K562 (cell line): ENCODE results near the gene CD300H. TPM values are rescaled to one million over a fixed set of nuclear protein-coding genes. Genes with fewer than 3 reads are reported as not detected.

ENCODE experiments used
- ATAC-seq: fragments of 200-7000 bp; cut with Tn5 transposase; 3 replicates; pipeline ENCODE4 v1.9.1; 2020; ENCODE audit warnings: moderate library complexity
- BruUV-seq: library from RNA; stranded (reverse); fragments of 400-500 nt; replicated peaks from 2 replicates; lab custom pipeline; 2021; lab: Mats Ljungman, UMichigan
- CTCF ChIA-PET: fragments of 300-600 bp; formaldehyde crosslinking; extraction: SDS; loops from one replicate; lab custom pipeline; 2021; ENCODE audit warnings: low intra/inter-chr PET ratio; lab: Yijun Ruan, JAX
- POLR2A ChIA-PET: fragments of 300-600, 350-650 bp; sonication (Branson Sonifier 250); formaldehyde crosslinking; extraction: SDS; loops from one replicate; lab custom pipeline; 2021; ENCODE audit warnings: antibody characterized with exemption, inconsistent platforms; lab: Yijun Ruan, JAX
- DNase-seq, 4 experiments: peaks; one replicate each; pipeline versions ENCODE4 v3.0.0 to v3.0.0-alpha.2; 2011 to 2018; ENCODE audit warnings: low spot score in 3 of 4, mixed read lengths in 3 of 4; ENCODE audit errors: extremely low read depth in 1 of 4
- FAIRE-seq: peaks from 2 replicates; lab custom pipeline; 2011; peaks lifted over from hg19 to GRCh38; lab: Jason Lieb, UNC
- H2AFZ ChIP-seq: 2 replicates; pipeline ENCODE4 v1.6.0; 2011; ENCODE audit warnings: low read depth, low read length, control low read depth, inconsistent platforms
- H3K27ac ChIP-seq: fragments of 200-600 bp; 3 replicates; pipeline ENCODE4 v1.8.0; 2011; ENCODE audit warnings: low read depth, mild to moderate bottlenecking, control low read depth, inconsistent platforms, low read length, moderate library complexity, mixed read lengths; ENCODE audit errors: extremely low read depth
- H3K27me3 ChIP-seq, 2 experiments: fragments of 300-600 bp in 1 of 2; 2 replicates in 1 of 2; 3 replicates in 1 of 2; pipeline versions ENCODE4 v1.6.0 to v1.8.0; 2011; ENCODE audit warnings: inconsistent platforms in 2 of 2, low read length in 2 of 2, mild to moderate bottlenecking in 1 of 2, mixed read lengths in 1 of 2, moderate library complexity in 1 of 2; ENCODE audit not compliant: control insufficient read depth in 2 of 2, insufficient read depth in 2 of 2
- H3K36me3 ChIP-seq: fragments of 300-600 bp; 3 replicates; pipeline ENCODE4 v1.8.0; 2011; ENCODE audit warnings: mild to moderate bottlenecking, low read length, inconsistent platforms; ENCODE audit not compliant: control insufficient read depth, insufficient read depth
- H3K4me1 ChIP-seq, 2 experiments: fragments of 200-600 bp in 1 of 2; replicated peaks in 1 of 2; 2 replicates in 1 of 2; 3 replicates in 1 of 2; pipeline versions ENCODE4 v1.5.1 to v1.8.0; 2011; ENCODE audit warnings: inconsistent platforms in 2 of 2, low read length in 2 of 2, mild to moderate bottlenecking in 1 of 2, mixed read lengths in 1 of 2, moderate library complexity in 1 of 2; ENCODE audit not compliant: control insufficient read depth in 2 of 2, insufficient read depth in 2 of 2
- H3K4me2 ChIP-seq: 2 replicates; pipeline ENCODE4 v1.6.1; 2011; ENCODE audit warnings: low read length, control low read depth, inconsistent platforms, mixed read lengths; ENCODE audit not compliant: insufficient read depth
- H3K4me3 ChIP-seq: fragments of 200-600 bp; sonication (generic), shearing (Covaris generic); 2 replicates; pipeline ENCODE4 v1.5.1; 2016; ENCODE audit warnings: control low read depth, inconsistent platforms
- H3K79me2 ChIP-seq: fragments of 200-600 bp; 3 replicates; pipeline ENCODE4 v1.8.0; 2011; ENCODE audit warnings: low read length, inconsistent platforms; ENCODE audit not compliant: control insufficient read depth, insufficient read depth
- H3K9ac ChIP-seq, 2 experiments: 2 replicates each; pipeline versions ENCODE4 v1.6.0 to v1.6.1; 2011; ENCODE audit warnings: low read depth in 2 of 2, low read length in 2 of 2, control low read depth in 1 of 2, inconsistent platforms in 1 of 2, mild to moderate bottlenecking in 1 of 2, mixed read lengths in 1 of 2; ENCODE audit not compliant: insufficient read depth in 1 of 2
- H3K9me1 ChIP-seq: one replicate; pipeline ENCODE4 v1.6.0; 2011; ENCODE audit warnings: inconsistent platforms, mild to moderate bottlenecking, low read length, moderate library complexity; ENCODE audit not compliant: control insufficient read depth, insufficient read depth
- H3K9me3 ChIP-seq: replicated peaks from 2 replicates; pipeline ENCODE4 v1.5.1; 2011; ENCODE audit warnings: low read depth, low read length, inconsistent platforms; ENCODE audit not compliant: control insufficient read depth, insufficient read depth
- H4K20me1 ChIP-seq: replicated peaks from 2 replicates; pipeline ENCODE4 v1.6.1; 2011; ENCODE audit warnings: low read length, inconsistent platforms, mixed read lengths; ENCODE audit not compliant: control insufficient read depth, insufficient read depth
- HIVEP1 ChIP-seq: fragments of 250-450 bp; sonication (Bioruptor Pico); IDR thresholded peaks from 2 replicates; pipeline ENCODE4 v1.4.0; 2020; ENCODE audit warnings: mild to moderate bottlenecking
- MYC ChIP-seq, 2 experiments: fragments of 250-450 bp in 1 of 2; sonication (Bioruptor Pico) in 1 of 2; IDR thresholded peaks; 2 replicates each; pipeline versions ENCODE4 v1.5.1 to v1.6.1; 2012 to 2021; ENCODE audit warnings: low read depth in 2 of 2, borderline replicate concordance in 1 of 2, improper control_type of control experiment in 1 of 2, low read length in 1 of 2, mild to moderate bottlenecking in 1 of 2, moderate library complexity in 1 of 2
- NFYB ChIP-seq: IDR thresholded peaks from 2 replicates; pipeline ENCODE4 v1.6.1; 2011; ENCODE audit warnings: mild to moderate bottlenecking, moderate library complexity; ENCODE audit not compliant: insufficient read length; ENCODE audit errors: extremely low read depth
- PML ChIP-seq: IDR thresholded peaks from 2 replicates; pipeline ENCODE4 v1.6.1; 2012; ENCODE audit warnings: low read length, inconsistent platforms
- SMARCB1 ChIP-seq: IDR thresholded peaks from 2 replicates; pipeline ENCODE4 v1.6.1; 2011; ENCODE audit warnings: improper control_type of control experiment, low read depth; ENCODE audit not compliant: insufficient read length
- STAT5A ChIP-seq: IDR thresholded peaks from 2 replicates; pipeline ENCODE4 v1.6.1; 2012; ENCODE audit warnings: low read length, inconsistent platforms, borderline replicate concordance
- TCF7L2 ChIP-seq: fragments of 150-350 bp; IDR thresholded peaks from 2 replicates; pipeline ENCODE4 v1.6.1; 2016; ENCODE audit warnings: low read depth, mild to moderate bottlenecking, low read length, moderate library complexity
- WGBS: fragments of 100-300 bp; shearing (Covaris generic); methylation state at CpG from one replicate; pipeline ENCODE4 v1.1.6; 2016; ENCODE audit warnings: low coverage, mixed read lengths; ENCODE audit not compliant: insufficient coverage; ENCODE audit errors: missing lambda C conversion rate; 5-methylcytosine and 5-hydroxymethylcytosine counted together
- in situ Hi-C: fragments of 300-500 bp; cut with MboI; formaldehyde crosslinking; loops from 4 replicates; pipeline ENCODE4 v1.15.0; 2018; ENCODE audit warnings: inconsistent platforms, mixed read lengths
- intact Hi-C: fragments of 100-400 bp; cut with micrococcal nuclease; formaldehyde crosslinking; loops from 2 replicates; pipeline ENCODE4 v1.14.2; 2022
- polyA plus RNA-seq, 8 experiments: library from polyadenylated mRNA; depleted of rRNA in 4 of 8; stranded (reverse) in 5 of 8; unstranded in 3 of 8; fragments of >200 nt; fragmentation: Nextera tagmentation in 2 of 8; fragmentation: Illumina TruSeq in 1 of 8; extraction: Ambion mirVana in 2 of 8; extraction: Trizol in 1 of 8; gene quantifications; 2 replicates each; pipeline versions ENCODE4 v1.2.1 to v1.2.3, GENCODE V29; 2011 to 2014; ENCODE audit warnings: inconsistent platforms in 1 of 8, missing spikeins in 1 of 8
- total RNA-seq, 7 experiments: library from RNA; depleted of rRNA in 6 of 7; stranded (reverse); fragments of >200 nt in 6 of 7; fragmentation: Illumina TruSeq in 2 of 7; extraction: Trizol in 2 of 7; gene quantifications; 2 replicates each; pipeline versions ENCODE4 v1.2.1 to v1.2.3, GENCODE V29; 2011 to 2021; ENCODE audit warnings: low replicate concordance in 1 of 7
- TF ChIP-seq, protein P1 (sequence below): fragments of 200-400 bp; formaldehyde crosslinking; IDR thresholded peaks from 2 replicates; pipeline ENCODE4 v1.6.1; 2017; ENCODE audit warnings: mild to moderate bottlenecking, low read depth, low read length, moderate library complexity
- TF ChIP-seq, protein P2 (sequence below): fragments of 450-650 bp; conservative IDR thresholded peaks from 2 replicates; pipeline ENCODE4 v1.6.1; 2016; ENCODE audit warnings: missing genetic modification characterization, low read depth, mild to moderate bottlenecking, control low read depth, missing compliant biosample characterization

CD300H gene
- total and polyA plus RNA-seq, 9 of the 15 experiments (the other 6 are each of a cell fraction or from before 2014, with no cell fraction given) = not detected

DNA sequence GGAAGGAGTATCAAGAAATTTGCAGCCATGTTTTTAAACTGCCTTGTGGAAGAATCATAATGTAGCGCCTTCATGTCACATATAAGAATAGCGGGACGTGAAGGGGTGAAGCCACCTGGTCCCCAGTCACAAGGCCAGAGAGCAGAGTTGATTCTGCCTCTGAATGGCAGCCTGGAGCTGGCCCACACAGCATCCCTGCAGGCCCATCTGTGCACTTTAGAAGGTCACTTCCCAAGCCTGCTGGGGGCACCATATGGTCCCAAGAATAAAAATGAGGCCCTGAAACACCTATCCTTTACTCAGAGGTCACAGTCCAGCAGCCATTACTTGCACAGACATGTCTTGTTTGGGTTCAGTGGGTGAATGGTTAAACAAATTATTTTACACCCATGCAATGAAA is 41.2 kb upstream of the CD300H start (continued):
- TF ChIP-seq, protein P1, sequence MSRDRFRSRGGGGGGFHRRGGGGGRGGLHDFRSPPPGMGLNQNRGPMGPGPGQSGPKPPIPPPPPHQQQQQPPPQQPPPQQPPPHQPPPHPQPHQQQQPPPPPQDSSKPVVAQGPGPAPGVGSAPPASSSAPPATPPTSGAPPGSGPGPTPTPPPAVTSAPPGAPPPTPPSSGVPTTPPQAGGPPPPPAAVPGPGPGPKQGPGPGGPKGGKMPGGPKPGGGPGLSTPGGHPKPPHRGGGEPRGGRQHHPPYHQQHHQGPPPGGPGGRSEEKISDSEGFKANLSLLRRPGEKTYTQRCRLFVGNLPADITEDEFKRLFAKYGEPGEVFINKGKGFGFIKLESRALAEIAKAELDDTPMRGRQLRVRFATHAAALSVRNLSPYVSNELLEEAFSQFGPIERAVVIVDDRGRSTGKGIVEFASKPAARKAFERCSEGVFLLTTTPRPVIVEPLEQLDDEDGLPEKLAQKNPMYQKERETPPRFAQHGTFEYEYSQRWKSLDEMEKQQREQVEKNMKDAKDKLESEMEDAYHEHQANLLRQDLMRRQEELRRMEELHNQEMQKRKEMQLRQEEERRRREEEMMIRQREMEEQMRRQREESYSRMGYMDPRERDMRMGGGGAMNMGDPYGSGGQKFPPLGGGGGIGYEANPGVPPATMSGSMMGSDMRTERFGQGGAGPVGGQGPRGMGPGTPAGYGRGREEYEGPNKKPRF = no peak
- TF ChIP-seq TCF7L2 (no peak), SMARCB1 (no peak)

DNA sequence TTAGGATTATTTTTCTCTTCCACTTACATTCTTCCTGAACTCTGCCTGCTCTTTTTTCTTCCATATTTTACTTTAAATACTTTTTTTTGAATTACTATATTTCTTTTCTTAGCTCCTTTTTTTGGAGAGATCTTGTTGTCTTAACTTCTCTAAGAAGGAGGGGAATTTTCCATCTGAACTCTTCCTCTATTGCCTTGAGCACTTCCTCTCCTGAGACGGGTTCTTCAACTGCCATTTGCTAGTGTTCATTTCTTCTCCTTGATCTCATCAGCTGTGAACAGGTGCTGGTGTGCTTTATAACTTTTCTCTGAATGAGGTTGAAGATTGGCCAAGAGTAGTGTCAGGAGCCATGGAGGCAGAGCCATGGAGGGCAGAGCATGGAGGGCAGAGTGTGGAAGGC is 39.9 kb upstream of the CD300H start:
- no TSS peak for BruUV-seq
- 0% methylated on average over 1 of the region's 1 CpG for WGBS
- CTCF ChIA-PET = no interaction called here

More for the DNA sequence above, 39.9 kb upstream of the CD300H start:
- intact Hi-C loops (no loop called here), in situ Hi-C loops (no loop called here)
- DNase-seq (no peak), FAIRE-seq (no peak), ATAC-seq (no peak)
- Histone ChIP-seq H3K9me1 (no peaks in the 10 kb centered on the region), H3K9ac (no peak overlapping the region), H3K4me2 (no peak overlapping the region), H3K27ac (no peak overlapping the region), H3K36me3 (no peaks in the 10 kb centered on the region), H3K4me1 (no peaks in the 10 kb centered on the region), H3K4me3 (no peak overlapping the region), H3K27me3 (peaks cover 3 to 53% of the 10 kb centered on the region in 2 experiments; a peak in 3 of 5 replicates), H2AFZ (no peak overlapping the region), H3K9me3 (no peaks in the 10 kb centered on the region), H4K20me1 (peaks cover 4% of the 10 kb centered on the region; the same call in 1 of the 2 replicates), H3K79me2 (no peaks in the 10 kb centered on the region)
- TF ChIP-seq, protein P2, sequence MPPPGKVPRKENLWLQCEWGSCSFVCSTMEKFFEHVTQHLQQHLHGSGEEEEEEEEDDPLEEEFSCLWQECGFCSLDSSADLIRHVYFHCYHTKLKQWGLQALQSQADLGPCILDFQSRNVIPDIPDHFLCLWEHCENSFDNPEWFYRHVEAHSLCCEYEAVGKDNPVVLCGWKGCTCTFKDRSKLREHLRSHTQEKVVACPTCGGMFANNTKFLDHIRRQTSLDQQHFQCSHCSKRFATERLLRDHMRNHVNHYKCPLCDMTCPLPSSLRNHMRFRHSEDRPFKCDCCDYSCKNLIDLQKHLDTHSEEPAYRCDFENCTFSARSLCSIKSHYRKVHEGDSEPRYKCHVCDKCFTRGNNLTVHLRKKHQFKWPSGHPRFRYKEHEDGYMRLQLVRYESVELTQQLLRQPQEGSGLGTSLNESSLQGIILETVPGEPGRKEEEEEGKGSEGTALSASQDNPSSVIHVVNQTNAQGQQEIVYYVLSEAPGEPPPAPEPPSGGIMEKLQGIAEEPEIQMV (tag) = no peak
- no peak for TF ChIP-seq HIVEP1 (CRISPR knock-in tag)
- no peak for TF ChIP-seq STAT5A
- no peak for TF ChIP-seq NFYB
- no peak for TF ChIP-seq PML
- TF ChIP-seq MYC (IDR thresholded peaks at IDR 0.05; ENCODE audit: low read depth, low read length) = no peak
- no peak for TF ChIP-seq MYC (CRISPR knock-in tag; IDR thresholded peaks at IDR 0.05; ENCODE audit: borderline replicate concordance, low read depth)
- POLR2A ChIA-PET = no interaction called here
